HG03095 (cell line): ENCODE results near the gene RAB11FIP4.

Source experiments
- ATAC-seq: cut with Tn5 transposase; IDR thresholded peaks from one replicate; pipeline ENCODE4 v1.9.1; 2021; ENCODE audit warnings: moderate library complexity; ENCODE audit not compliant: unreplicated experiment

The RAB11FIP4 gene

GRCh38 chr17:31583772-31584356, 192.4 kb downstream of the RAB11FIP4 start:
- ATAC-seq, result no peak

DNA sequence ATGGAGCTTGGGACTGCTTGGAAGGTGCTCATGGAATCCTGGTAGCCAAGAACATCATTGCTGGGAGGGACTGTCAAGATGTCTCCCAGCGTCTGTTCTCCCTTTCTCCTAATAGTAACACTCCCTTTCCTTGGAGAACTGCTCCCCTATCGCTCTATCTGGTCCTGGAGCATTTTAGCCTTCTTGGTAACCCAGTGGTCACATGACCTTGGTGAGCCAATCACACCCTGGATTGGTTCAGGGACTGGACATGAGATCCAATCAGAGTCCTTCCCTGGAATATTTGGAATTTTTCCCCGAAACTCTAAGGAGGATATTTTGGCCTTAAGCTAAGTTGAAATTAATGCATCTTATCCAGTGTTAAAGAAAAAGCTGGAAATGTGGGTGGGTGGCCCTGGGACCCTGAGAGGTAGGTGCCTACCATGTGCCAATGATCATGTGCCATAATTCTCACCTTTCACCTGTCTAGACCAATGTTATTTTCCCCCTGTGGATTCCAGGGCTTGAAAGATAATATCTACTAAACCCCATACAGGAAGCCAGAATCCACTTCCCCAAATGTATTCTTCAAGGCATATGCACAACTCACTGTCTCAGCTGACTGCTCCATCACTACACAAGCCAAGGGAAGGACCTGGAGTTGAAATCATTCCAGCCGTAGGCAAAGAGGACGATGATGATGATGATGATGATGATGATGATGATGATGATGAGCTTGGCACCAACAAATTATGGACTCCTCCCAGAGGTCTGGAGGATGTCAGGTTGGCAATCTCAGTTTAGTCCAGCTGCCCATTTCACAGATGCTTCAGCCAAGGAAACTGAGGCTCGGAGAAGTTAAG, 193.2 kb downstream of the RAB11FIP4 start:
- ATAC-seq, result no peak

GRCh38 chr17:31585280-31585630, 193.8 kb downstream of the RAB11FIP4 start:
- no peak for ATAC-seq

DNA sequence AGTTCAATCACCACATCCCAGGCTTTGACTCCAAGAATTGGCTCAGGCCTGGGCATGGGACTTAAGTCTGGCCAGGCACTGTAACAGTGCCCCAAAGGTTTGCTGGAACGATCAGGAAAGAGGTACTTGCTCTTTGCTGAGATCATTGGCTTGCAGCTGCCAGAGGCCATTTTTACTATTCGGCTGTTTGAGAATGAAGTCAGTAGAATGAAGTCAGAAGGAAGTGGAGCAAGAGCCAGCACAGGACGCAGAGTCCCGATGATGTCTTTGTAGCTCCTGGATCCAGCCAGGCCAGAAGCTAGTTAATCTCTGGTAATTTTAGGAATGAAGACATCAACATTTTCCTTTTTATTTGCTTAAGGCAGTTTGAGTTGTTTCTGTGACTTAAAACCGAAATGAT, 195.5 kb downstream of the RAB11FIP4 start:
- no peak for ATAC-seq

GRCh38 chr17:31587462-31587861, 196.0 kb downstream of the RAB11FIP4 start:
- no peak for ATAC-seq
